DND-41 (cell line): ENCODE data around the gene THPO.

Experiments used
- ATAC-seq: fragments of 200-7000 bp; cut with Tn5 transposase; 3 replicates; pipeline ENCODE4 v1.9.1; 2021; ENCODE audit warnings: low read depth; ENCODE audit not compliant: insufficient read depth
- DNase-seq: peaks from one replicate; pipeline ENCODE4 v3.0.0-alpha.2; 2020
- H2AFZ ChIP-seq: 2 replicates; pipeline ENCODE4 v1.6.0; 2012; ENCODE audit warnings: low read depth, low read length
- H3K27ac ChIP-seq: 2 replicates; pipeline ENCODE4 v1.5.1; 2012; ENCODE audit warnings: low read length, inconsistent platforms
- H3K27me3 ChIP-seq: fragments of 200-600 bp; sonication (generic); 2 replicates; pipeline ENCODE4 v1.6.0; 2012; ENCODE audit warnings: low read length, mild to moderate bottlenecking, inconsistent platforms; ENCODE audit not compliant: insufficient read depth, poor library complexity
- H3K36me3 ChIP-seq: 2 replicates; pipeline ENCODE4 v1.5.1; 2012; ENCODE audit warnings: low read length, inconsistent platforms; ENCODE audit not compliant: insufficient read depth
- H3K4me1 ChIP-seq: 2 replicates; pipeline ENCODE4 v1.5.1; 2012; ENCODE audit warnings: mild to moderate bottlenecking, low read length; ENCODE audit not compliant: insufficient read depth
- H3K4me2 ChIP-seq: 2 replicates; pipeline ENCODE4 v1.6.0; 2012; ENCODE audit warnings: mild to moderate bottlenecking, moderate library complexity, low read length, inconsistent platforms; ENCODE audit not compliant: insufficient read depth
- H3K4me3 ChIP-seq, 2 experiments: fragments of 200-600 bp in 1 of 2; shearing (Covaris generic) in 1 of 2; 2 replicates each; pipeline ENCODE4 v1.5.1; 2012 to 2016; ENCODE audit warnings: inconsistent platforms in 2 of 2, low read length in 2 of 2, mild to moderate bottlenecking in 2 of 2, low read depth in 1 of 2, moderate library complexity in 1 of 2
- H3K79me2 ChIP-seq: 2 replicates; pipeline ENCODE4 v1.6.0; 2012; ENCODE audit warnings: low read length, inconsistent platforms; ENCODE audit not compliant: insufficient read depth
- H3K9ac ChIP-seq: 2 replicates; pipeline ENCODE4 v1.6.0; 2012; ENCODE audit warnings: low read depth, mild to moderate bottlenecking, inconsistent platforms, low read length, moderate library complexity
- H3K9me3 ChIP-seq: 2 replicates; pipeline ENCODE4 v1.5.1; 2012; ENCODE audit warnings: low read length, moderate library complexity, mild to moderate bottlenecking, inconsistent platforms; ENCODE audit not compliant: insufficient read depth, severe bottlenecking
- H4K20me1 ChIP-seq: 2 replicates; pipeline ENCODE4 v1.6.0; 2012; ENCODE audit warnings: low read length; ENCODE audit not compliant: insufficient read depth
- EZH2 ChIP-seq: IDR thresholded peaks from 3 replicates; pipeline ENCODE4 v1.6.1; 2012; ENCODE audit warnings: borderline replicate concordance, low read depth, mild to moderate bottlenecking, moderate library complexity, low read length, inconsistent platforms; ENCODE audit not compliant: severe bottlenecking
- TF ChIP-seq, protein P1 (sequence below): IDR thresholded peaks from 2 replicates; pipeline ENCODE4 v1.5.1; 2012; ENCODE audit warnings: borderline replicate concordance, low read length, moderate library complexity, mild to moderate bottlenecking; ENCODE audit not compliant: poor library complexity, severe bottlenecking; ENCODE audit errors: extremely low read depth

THPO gene

DNA sequence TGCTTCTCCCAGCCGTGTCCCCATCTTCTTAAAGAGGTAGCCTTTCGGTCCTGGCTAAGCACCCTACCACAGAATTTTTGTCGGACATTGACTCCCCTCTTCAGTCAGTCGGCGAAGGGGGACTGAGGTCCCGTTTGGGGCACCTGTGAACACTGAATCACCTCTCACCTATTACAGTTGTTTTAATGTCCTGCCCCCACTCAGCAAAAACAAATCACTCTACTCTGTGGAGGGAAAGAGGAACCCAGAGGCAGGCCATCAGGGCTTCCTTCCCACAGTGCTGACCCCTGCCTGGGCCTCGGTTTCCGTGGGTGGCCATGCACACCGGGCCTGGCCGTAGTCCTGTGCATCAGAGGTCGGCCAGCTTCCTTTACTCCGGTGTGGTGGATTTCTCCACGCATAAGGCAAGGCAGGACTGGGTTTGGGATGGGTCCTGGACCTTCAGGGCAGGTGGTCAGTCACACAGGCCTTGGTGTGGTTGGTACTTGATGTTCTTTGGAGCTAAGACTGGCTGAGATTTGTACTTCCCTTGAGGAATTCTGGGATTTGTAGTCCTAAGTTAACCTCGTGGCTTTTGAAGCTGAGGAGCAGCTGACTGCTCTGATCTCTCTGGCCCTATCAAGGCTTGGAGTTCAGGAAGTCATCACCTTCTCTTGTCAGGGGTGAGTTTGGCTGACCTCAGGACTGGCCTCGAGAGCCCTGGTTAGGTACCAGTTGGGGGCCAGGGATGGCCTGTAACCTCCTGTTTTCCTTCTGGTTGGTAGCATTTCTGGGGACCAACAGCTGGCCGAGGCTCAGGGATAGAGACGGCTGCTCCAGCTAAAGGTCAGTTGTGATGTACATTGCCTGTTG, 41.2 kb downstream of the THPO start:
- H3K9me3 ChIP-seq, result no peaks in the 10 kb centered on the region
- ATAC-seq (0 out of 3 replicates have a peak, but pooled peaks have one; percentile 6), DNase-seq (no peak)
- H2AFZ ChIP-seq, result no peak overlapping the region
- peaks cover 11% of the 10 kb centered on the region for H3K79me2 ChIP-seq
- TF ChIP-seq EZH2, result no peak
- TF ChIP-seq, protein P1, sequence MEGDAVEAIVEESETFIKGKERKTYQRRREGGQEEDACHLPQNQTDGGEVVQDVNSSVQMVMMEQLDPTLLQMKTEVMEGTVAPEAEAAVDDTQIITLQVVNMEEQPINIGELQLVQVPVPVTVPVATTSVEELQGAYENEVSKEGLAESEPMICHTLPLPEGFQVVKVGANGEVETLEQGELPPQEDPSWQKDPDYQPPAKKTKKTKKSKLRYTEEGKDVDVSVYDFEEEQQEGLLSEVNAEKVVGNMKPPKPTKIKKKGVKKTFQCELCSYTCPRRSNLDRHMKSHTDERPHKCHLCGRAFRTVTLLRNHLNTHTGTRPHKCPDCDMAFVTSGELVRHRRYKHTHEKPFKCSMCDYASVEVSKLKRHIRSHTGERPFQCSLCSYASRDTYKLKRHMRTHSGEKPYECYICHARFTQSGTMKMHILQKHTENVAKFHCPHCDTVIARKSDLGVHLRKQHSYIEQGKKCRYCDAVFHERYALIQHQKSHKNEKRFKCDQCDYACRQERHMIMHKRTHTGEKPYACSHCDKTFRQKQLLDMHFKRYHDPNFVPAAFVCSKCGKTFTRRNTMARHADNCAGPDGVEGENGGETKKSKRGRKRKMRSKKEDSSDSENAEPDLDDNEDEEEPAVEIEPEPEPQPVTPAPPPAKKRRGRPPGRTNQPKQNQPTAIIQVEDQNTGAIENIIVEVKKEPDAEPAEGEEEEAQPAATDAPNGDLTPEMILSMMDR, result no peak
- peak overlapping the region; percentile 20 to 56; a peak in 3 of 4 replicates for H3K4me3 ChIP-seq
- H3K27ac ChIP-seq, result peak overlapping the region; percentile 46
- peaks cover 26% of the 10 kb centered on the region for H3K4me1 ChIP-seq
- peaks cover 47% of the 10 kb centered on the region for H4K20me1 ChIP-seq
- peak overlapping the region; percentile 50 for H3K9ac ChIP-seq
- H3K27me3 ChIP-seq, result no peaks in the 10 kb centered on the region
- H3K36me3 ChIP-seq, result peaks cover 37% of the 10 kb centered on the region
- H3K4me2 ChIP-seq, result peak overlapping the region; percentile 68

DNA sequence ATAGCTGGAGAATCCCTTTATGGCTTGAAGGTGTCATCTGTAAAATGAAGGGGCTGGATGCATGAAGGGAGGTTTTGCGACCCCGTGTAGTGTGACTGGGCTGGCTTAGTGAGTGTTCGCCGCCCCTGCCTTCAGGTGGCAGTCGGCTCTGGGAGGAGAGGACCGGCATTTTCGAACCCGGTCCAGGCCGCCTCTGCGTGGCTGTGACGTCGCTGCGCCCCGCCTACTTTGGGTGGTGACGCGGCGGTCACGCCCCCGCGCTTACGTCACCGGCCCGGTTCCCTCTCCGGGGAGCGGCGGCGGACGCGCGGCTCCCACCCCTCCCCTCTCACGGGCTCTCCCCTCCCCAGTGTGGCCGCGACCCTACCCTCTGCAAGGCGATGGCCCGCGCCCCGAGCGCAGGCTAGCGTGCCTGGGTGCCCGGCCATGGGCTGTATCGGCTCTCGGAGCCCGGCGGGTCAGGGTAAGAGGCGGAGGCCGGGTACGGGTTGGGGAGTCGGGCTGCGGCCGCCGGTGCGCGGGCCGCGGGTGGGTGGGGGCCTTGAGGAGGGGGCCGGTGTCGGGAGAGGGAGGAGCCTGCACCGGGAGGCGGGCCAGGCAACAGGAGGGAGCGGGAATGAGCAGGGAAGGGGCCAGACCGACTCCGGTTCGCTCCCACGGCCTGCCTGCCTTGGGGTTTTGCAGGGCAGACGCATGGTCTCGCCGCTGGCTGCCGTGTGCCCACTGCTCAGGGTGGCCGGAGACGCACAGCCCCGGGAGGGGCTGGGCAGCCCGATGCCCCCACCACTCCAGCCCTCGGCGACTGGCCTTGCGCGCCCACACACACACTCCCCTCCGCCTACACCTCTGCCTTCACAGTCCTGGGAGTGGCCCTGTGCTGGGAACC, 42.1 kb downstream of the THPO start:
- H3K4me1 ChIP-seq, result peaks cover 19% of the 10 kb centered on the region
- DNase-seq, result peak; percentile 80
- peak overlapping the region; percentile 50 for H3K9ac ChIP-seq
- TF ChIP-seq, protein P1, result no peak
- TF ChIP-seq EZH2, result no peak
- H3K4me2 ChIP-seq, result peak overlapping the region; percentile 68
- ATAC-seq, result peak; percentile 66
- H4K20me1 ChIP-seq, result peaks cover 55% of the 10 kb centered on the region
- peak overlapping the region; percentile 46 for H3K27ac ChIP-seq
- H3K9me3 ChIP-seq, result no peaks in the 10 kb centered on the region
- H3K27me3 ChIP-seq, result no peaks in the 10 kb centered on the region
- H3K36me3 ChIP-seq, result peaks cover 46% of the 10 kb centered on the region
- H3K4me3 ChIP-seq, result peak overlapping the region; percentile 20 to 56; a peak in 3 of 4 replicates
- peak overlapping the region; percentile 61 for H2AFZ ChIP-seq
- peaks cover 13% of the 10 kb centered on the region for H3K79me2 ChIP-seq

DNA sequence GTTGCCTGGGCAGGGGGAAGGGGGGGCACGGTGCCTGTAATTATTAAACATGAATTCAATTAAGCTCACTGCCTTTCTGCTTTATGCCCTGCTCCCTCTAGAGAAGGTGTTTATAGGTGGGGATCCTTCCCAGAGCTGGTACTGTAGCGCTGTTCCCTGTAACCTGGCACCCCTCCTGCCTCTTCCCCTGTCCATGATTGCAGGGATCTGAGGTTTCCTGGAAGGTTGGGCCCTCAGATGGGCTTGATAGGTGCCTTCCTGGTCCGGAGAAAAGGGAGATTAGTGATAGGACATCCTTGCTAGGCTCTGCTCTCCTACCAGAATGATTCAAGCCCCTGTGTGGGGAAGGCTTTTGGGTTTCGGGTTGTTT, 42.7 kb downstream of the THPO start:
- Histone ChIP-seq H3K36me3 (peaks cover 50% of the 10 kb centered on the region), H3K4me3 (peak overlapping the region in 1 of 2 experiments; percentile 56; a peak in 2 of 4 replicates), H3K27me3 (no peaks in the 10 kb centered on the region), H3K4me1 (peaks cover 16% of the 10 kb centered on the region), H3K9ac (peak overlapping the region; percentile 50; the same call in 1 of the 2 replicates), H2AFZ (no peak overlapping the region; the same call in 1 of the 2 replicates), H3K79me2 (peaks cover 13% of the 10 kb centered on the region), H3K4me2 (peak overlapping the region; percentile 68), H4K20me1 (peaks cover 57% of the 10 kb centered on the region), H3K27ac (no peak overlapping the region; the same call in 1 of the 2 replicates), H3K9me3 (no peaks in the 10 kb centered on the region)
- DNase-seq (no peak), ATAC-seq (peak; percentile 22)
- no peak for TF ChIP-seq EZH2
- TF ChIP-seq, protein P1, result no peak
